GM18511 (cell line): ENCODE data around the gene FAM3B.
"Not testable (repeated sequence)": the region's sequence is repeated elsewhere in the genome, so short reads cannot be mapped to it uniquely, and the experiment has no call there.

ENCODE experiments used
- ATAC-seq: cut with Tn5 transposase; IDR thresholded peaks from one replicate; pipeline ENCODE4 v1.9.1; 2021; ENCODE audit warnings: mild to moderate bottlenecking, moderate library complexity; ENCODE audit not compliant: unreplicated experiment

FAM3B gene

DNA sequence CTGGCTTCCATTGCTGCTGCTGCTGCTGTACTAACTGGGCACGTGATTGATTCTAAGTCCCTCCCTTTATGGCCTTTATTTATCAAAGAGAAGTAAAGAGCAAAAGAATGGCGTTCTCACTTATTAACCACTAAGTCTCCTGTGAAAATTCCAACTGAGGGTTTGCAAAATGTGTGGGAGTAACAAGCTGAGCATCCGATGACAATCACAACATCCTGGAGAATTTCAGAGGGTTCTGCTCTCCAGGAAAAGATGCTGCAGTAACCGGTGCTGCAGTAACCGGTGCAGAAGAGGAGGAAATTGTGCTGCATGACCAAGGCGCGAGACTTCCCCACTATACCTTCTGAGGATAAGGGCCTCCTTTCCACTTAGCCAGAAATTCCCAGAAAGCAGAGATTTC is 32.5 kb downstream of the FAM3B start:
- no peak for ATAC-seq

DNA sequence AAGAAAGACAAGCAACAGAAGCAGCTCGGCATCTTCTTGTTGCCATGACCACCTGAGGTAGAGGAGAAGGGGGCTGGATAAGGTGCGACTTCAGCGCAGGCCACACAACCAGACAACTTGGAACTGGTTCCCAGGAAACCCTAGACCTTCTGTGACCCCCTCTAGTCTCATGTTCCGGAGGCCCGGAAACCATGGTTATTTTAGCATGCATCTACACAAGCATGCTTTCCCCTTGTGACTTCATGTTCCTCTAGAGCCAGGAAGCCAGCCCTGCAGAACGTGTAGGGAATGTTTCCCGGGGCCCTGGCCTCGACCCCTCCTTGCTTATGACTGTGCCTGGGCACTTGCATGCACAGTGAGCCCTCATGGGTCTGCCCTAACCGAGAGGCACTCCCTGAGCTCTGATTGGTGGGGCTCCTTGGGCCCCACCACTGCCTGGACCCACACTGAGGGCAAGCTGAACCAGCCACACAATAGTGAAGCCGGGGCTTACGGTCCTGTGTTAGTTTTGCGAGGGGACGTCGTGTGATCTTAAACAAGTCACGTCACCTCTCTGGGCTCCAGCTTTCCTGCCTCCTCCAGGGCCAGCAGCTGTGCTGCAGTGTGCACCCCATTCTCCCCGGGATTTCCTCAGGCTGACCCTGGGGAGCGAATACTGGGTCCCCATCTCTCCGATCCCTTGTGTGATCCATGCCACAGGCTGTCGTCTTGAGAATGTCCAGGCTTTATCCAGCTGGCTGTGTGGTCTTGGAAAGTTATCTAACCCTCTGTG is 33.2 kb downstream of the FAM3B start:
- ATAC-seq: no peak

DNA sequence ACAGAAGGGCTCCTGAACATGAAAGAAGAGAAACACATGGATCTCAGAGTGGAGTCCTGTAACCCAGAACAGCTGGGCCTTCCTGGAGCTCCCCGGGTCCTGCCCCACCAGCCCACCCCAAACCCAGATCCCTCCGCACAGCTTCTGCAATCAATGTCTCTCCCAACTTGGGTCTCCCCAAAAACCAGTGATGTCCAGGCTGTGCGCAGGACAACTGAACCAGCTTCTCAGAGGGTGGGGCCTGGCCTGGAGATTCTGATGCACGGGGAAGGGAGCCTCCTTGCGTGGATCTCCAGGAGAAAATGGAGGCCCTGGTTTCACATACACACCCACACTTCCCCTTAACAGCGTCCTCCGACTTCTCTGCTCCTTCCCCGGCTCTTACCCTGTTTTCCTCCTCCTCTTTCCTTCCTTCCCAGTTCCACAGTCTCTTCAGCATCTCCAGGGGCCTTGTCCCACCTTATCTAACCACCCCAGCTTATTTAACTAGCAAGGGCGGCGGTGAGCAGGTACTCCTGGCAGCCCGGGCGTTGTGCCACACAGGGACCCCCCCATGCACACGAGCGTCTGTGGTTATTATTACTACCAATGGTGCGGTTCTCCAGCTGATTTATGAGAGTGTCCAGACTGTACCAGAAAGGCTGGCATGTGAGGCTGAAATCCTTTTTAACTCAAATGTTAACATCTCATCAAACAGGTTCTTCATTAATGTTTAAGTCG is 34.0 kb downstream of the FAM3B start:
- ATAC-seq: no peak

DNA sequence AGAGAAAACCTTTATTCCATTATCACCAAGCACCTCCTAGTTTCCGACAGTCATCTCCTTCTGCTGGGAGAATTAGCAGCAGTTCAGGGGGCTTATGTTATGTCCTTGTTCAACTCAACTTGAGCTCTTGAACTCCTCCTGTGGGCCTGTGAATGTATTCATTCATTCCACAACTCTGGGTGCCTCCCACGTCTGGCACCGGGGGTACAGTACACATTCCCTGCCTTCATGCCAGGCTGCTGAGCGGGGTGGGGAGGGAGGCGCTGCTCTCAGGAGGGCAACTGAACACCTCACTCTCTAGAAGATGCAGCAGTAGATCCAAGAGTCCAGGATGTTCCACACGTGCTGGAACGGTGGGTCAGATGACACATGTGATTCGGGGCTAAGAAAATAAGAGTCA is 40.9 kb downstream of the FAM3B start:
- no peak for ATAC-seq

DNA sequence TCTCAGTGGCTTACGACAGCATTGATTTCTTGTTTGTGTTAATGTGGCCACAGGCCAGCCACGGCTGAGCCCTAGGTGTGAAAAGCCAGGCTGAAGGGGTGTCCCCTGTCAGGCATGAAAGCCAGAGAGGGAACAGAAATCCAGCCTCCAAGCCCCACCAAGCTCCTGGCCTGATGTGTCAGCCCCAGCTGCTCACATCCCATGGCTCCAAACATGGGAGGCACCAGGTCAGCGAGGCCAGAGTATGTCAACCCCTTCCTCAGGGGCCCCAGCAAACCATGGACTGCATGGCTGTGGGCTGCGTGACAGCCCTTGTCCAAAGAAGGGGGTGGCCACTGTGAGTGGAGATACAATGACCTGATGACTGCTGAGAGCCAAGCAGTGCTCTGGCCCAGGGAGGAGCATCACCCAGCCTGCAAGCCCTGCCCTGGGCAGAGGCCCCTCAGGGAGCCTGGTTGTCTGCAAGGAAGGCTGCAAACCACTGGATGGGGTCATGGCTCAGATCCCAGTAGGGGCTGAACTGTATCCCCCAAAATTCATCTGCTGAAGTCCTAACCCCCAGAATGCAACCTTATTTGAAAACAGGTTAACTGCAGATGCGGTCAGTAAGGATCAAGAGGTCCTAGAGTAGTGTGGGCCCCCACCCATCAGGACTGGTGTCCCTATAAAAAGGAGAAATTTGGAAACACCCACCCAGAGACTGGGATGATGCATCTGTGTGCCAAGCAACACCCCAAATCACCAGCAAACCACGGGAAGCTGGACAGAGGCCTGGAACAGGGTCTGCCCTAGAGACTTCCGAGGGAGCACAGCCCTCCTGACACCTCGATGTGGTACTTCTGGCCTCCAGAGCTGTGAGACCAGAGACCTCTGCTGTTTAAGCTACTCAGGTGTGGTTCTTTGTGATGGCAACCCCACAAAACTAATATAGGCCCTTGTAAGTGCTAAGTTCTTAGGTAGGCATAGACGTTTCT is 41.9 kb downstream of the FAM3B start:
- no peak for ATAC-seq

DNA sequence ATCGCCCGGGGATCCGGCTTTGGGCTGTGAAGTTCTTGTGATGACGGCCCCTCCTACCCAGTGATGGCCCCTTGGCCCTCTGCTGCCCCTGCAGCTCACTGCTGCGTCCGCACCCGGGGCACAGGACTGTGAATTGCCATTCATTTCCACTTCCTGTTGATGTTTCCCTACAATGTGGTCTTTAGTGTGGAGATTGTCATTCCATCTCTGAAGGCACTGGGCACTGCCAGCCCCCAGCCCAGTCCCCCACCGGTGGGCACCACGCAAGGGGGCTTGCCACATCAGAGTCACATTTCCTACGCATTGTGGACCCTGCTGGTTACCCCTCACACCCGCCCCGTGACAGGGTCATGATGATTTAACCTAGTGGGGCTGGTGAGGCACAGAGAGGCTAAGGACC is 42.7 kb downstream of the FAM3B start:
- ATAC-seq: no peak

DNA sequence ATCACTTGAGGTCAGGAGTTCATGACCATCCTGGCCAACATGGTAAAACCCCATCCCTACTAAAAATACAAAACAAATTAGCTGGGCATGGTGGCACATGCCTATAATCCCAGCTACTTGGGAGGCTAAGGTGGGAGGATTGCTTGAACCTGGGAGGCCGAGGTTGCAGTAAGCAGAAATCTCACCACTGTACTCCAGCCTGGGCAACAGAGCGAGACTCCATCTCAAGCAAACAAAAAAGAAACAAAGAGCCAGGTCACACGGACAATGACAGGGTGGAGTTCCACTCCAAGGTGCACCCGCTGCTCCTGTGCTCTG is 43.1 kb downstream of the FAM3B start:
- not testable (repeated sequence) for ATAC-seq

DNA sequence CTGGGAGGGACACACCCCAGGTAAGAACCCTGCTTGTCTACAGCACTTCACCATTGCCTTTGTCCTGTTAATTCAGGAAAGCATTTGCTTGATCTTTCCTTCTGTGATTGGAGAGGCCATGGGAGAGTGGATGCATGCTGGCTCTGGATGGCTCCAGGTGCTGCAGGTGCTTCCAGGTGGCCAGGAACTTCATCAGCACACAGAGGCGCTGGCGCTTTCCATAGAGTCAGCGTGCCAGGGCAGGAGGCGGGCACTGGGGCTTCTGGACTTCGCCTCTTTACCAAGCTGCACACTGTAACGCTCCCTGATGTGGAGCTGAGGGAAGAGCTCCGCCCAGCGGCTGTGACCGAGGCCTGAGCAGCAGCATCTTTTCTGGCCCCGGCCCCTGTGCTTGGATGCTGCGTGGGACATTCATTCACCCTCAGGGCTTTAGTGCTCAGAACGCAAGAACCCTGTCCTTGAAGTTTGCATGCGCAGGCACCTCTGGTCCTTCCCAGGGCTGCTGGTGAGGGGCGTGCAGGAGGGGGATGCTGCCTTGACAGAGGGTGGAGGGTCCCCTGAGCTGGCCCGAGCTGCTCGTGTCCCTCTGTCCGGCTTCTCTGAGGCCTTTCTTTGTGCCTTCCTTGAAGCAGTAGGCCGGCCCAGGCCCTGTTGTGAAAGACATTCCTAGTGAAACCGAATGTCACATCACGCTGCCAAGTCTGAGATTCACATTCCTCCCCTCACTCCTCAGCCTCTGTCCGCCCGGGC is 43.6 kb downstream of the FAM3B start:
- no peak for ATAC-seq

DNA sequence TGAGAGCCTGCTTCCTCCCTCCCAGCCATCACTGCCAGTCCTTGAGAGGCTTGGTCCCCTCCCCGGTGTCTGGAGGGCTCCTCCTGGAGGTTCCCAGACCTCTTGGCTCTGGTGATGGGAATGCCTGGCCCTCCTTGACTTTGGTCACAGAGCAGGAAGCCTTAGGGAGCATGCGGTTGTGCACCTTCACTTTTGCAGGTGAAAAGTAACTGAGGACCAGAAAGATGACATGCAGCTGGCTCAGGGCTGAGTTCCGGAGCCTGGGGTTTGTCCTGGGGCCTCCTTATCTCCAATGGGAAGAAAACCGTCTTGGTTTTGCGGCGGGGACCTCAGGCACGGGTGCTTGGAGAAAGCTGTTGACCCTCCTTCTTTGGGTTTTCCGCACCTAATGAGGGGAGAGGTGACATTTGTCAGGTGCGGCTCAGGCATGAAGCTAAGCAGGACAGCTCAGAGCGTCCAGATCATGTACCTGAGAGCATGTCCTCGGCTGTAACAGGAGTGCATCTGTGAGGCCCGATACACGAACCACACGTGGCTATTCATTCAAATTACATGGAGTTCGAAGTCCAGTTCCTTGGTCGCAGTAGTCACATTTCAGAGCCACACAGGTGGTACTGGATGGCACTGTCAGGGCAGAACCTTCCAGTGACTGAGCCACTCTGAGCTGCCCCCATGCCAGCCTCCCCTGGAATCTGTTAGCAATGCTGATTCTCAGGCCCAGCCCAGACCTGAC is 44.6 kb downstream of the FAM3B start:
- peak; percentile 29 for ATAC-seq

DNA sequence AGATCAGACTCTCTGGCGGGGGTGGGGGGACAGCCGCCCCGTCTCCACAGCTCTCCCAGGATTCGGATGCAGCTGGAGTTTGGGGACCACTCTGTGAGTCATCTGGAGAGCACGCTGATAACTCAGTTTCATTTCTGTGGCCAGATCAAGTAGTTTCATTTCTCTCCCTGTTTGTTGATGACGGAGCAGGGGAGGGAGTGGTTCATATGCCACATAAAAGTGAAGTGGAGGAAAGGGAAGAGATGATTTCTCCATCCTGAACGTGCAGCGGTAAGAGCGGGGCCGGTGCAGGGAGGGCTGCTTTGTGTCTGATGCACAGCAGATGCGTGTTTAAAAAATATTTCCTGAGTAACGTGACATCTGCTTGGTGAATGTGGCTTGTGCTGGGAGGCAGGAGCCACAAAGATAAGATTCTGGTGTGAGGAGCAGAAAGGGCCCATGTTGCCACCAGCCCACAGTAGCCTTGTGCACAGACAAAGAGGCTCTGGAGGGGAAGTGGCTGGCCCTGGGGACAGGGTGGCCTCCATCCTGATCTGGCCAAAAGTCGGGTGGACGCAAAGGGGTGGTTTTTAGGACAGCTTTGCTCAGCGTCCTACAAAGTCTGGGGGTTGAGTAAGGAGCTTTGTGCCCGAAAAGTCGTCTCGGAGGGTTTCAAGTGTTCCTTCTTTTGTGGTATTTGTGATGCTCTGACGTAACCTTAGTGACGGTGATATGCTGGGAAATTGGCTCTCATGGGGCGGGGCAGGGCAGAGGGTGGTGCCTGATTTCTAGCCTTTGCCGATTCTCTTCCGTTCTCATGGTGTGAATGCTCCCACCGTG is 45.4 kb downstream of the FAM3B start, which contains the start of gene MX2:
Gene MX2, plus strand, starts transcription at position 242 of the 819 bp plus-strand sequence. CDS start 14,880 bp downstream, outside the sequence.
- ATAC-seq: peak; percentile 73

DNA sequence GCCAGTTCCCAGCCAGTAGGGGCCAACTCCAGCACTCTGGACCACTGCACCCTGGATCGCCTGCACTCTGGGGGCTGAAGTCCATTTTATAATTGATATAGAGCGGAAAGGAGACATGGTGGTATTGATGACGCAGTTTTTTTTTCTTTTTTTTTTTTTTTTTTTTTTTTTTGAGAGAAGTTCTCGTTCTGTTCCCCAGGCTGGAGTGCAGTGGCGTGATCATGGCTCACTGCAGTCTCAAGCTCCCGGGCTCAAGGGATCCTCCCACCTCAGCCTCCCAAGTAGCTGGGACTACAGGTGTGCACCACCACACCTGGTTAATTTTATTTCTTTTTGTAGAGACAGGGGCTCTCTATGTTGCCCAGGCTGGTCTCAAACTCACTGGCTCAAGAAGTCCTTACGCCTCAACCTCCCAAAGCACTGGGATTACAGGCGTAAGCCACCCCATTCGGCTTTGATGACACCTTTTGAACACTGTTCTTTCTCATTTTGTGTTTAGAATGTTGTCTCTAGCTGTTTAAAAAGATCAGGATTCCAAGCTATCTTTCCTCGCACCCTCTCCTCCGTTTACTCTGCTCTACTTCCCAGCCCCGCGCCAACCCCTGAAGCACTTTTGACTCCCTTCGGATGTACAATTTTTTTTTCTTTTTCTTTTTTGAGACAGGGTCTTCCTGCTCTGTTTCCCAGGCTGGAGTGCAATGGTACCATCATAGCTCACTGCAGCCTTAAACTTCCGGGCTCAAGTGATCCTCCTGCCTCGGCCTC is 46.2 kb downstream of the FAM3B start:
- ATAC-seq: peak; percentile 2

DNA sequence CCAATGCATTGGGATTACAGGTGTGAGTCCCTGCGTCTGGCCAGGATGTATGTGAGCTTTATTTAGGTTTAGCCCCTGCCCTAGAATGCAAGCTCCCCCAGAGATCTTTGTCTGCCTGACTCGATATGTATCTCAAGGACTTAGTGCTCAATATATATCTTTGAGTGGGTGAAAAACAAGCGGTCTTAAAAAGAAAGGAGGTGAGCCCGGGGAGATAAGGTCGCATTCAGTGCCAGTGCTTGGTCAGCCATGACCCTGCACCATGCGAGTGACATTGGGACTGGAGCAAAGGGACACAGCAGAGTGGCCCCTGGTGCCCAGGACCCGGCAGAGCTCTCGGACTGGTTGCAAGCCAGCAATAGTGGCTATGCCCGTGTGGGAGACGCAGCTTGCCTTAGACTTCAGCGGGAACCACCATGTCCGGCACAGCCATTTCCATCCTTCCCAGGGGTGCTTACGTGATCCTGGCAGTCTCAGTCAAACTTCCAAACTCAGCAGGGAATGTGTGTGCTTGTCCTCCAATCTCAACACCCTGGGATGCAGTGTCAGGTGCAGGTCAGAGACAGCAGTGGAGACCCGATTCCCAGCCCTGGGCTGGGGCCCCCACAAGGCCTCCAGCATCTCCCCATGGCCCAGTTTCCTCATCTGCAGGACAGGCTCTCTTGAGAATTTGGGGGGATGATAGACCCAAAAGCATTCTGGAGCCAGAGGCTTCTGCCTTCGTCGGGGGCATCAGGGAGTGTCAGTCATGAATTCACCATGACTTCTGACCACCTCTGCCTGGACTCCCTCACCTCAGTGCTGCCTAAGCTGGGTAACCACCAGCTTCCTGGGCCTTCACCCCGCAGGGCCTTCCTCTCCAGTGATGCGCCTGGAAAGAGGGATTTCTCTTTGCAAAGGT is 47.0 kb downstream of the FAM3B start:
- no peak for ATAC-seq

DNA sequence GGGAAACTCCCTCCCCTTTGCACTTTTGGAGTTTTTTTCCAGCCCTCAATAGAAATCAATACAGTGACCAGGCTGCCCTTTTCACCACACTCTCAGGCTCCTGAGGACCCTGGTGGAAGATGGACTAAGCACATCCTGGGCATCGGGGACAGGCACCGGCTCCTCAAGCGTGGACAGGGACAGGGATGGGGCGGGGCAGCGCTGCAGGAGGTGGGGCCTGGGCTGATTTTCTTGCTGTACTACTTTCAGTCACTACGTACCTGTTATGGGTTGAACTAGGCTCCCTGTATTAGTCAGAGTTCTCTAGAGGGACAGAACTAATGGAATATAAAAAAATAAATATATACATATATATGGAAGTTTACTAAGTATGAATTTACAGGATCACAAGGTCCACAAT is 47.7 kb downstream of the FAM3B start:
- no peak for ATAC-seq

DNA sequence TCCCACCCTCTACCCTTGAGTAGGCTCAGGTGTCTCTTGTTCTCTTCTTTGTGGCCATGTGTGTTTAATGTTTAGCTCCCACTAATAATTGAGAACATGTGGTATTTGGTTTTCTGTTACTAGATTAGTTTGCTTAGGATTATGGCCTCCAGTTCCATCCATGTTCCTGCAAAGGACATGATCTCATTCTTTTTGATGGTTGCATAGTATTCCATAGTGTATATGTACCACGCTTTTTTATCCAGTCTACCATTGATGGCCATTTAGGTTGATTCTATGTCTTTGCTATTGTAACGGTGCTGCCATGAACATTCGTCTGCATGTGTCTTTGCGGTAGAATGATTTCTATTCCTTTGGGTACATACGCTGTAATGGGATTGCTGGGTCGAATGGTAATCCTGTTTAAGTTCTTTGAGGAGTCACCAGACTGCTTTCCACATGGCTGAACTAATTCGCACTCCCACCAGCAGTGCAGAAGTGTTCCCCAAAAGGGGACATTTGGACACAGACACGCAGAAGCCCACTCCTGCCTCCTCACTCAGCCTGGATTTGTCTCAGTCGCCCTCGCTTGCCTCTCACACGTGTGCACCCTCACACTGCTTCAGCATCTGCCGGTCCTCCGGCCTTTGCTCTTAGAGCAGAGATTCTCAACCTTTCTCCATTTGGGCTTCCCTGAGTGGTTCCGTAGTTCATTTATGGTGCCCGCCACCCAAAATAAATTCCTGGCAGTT is 48.9 kb downstream of the FAM3B start:
- ATAC-seq: no peak

DNA sequence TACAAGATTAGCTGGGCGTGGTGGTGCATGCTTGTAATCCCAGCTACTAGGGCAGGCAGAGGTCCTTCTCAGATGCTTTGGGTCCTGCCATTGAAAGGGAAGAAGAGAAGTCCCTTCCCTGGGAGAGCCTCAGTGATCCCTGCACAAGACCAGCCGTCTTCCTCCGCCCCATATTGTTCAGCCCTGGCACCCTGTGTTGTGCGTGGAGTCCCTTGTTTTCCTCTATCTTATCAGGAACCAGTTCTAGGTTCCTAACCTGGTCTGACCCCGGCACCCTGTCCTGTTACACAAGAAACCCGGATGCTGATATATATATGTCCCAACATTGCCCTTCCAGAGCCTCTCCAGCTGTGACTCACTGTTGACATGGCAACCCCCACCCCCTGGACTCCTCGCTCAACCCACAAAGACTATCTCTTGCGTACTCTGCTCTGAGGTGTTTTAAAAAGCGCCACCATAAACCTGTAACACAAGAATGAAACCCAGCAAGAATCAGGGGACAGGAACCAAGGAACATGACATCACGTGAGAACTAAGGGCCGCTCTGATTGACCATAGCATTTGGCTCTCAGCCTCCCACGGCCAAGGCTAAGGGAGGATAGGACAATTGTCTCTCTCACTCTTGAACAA is 50.0 kb downstream of the FAM3B start:
- ATAC-seq: no peak

DNA sequence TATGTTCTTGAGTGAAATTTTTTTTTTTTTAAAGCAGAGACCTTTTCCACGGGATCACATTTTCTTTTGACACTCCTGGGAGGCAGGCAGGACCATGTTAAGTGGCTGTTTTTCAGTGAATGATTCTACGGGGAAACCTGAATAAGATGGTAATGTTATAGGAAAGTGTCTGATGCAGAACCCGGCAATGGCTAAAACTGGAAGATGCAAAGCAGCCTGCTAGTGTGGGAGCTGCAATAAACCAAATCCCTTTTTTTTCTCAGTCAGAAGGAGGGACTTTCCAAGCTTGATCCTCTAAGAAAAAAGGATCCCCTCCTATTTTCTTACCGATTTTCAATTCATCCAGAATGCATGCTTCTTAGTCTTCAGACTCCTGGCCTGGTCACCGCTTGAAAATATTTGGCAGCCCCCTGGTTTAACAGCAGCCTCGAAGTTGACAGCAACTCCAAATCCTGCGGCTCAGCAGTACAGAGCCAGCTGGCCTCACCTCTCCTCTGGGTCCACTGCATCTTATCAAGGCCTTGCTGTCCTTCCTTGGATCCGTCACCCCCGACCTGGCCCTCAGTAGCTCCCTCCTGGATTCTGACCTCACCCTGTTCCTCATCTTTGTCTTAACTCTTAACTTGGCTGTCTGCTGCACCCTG is 50.8 kb downstream of the FAM3B start:
- peak; percentile 4 for ATAC-seq
